Astrocyte of the spinal cord (primary cell): Measurements from ENCODE around the gene DNAH17.

Experiments used
- DNase-seq: peaks from one replicate; pipeline ENCODE4 v3.0.0; 2011; ENCODE audit warnings: low read depth, low spot score
- H3K4me3 ChIP-seq: 2 replicates; pipeline ENCODE4 v1.5.1; 2011; ENCODE audit warnings: low read depth, mild to moderate bottlenecking, low read length, moderate library complexity
- in situ Hi-C: cut with HindIII; loops from 2 replicates; pipeline ENCODE4 v1.10.0; 2017; ENCODE audit warnings: low sequenced_read_pairs
- TF ChIP-seq, protein P1 (sequence below): IDR thresholded peaks from 2 replicates; pipeline ENCODE4 v1.5.1; 2012; ENCODE audit warnings: low read depth, mild to moderate bottlenecking, low read length, inconsistent platforms

The DNAH17 gene

DNA sequence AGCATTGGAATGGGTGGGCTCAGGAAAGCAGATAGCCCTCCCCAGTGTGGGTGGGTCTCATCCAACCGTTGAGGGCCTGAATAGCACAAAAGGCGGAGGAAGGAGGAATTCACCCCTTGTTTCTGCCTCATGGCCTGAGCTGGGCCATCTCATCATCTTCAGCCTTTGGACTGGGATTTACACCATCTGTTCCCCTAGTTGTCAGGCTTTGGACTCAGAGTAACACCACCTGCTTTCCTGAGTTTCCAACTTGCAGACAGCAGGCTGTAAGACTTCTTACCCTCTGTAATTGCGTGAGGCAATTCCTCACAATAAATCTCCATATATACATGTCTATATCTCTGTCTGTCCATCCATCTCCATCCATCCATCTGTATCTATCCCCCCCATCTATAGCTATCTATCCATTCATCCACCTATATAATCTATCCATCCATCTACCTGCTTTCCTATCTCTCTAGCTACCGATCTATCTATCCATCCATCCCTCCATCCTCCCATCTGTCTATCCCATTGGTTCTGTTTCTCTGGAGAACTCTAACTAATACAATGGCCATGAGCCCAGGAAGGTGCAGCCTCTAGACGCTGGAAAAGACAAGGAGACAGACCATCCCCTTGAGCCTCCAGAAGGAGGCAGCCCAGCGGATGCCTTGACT is 21.3 kb downstream of the DNAH17 start:
- H3K4me3 ChIP-seq, result no peak overlapping the region
- TF ChIP-seq, protein P1, sequence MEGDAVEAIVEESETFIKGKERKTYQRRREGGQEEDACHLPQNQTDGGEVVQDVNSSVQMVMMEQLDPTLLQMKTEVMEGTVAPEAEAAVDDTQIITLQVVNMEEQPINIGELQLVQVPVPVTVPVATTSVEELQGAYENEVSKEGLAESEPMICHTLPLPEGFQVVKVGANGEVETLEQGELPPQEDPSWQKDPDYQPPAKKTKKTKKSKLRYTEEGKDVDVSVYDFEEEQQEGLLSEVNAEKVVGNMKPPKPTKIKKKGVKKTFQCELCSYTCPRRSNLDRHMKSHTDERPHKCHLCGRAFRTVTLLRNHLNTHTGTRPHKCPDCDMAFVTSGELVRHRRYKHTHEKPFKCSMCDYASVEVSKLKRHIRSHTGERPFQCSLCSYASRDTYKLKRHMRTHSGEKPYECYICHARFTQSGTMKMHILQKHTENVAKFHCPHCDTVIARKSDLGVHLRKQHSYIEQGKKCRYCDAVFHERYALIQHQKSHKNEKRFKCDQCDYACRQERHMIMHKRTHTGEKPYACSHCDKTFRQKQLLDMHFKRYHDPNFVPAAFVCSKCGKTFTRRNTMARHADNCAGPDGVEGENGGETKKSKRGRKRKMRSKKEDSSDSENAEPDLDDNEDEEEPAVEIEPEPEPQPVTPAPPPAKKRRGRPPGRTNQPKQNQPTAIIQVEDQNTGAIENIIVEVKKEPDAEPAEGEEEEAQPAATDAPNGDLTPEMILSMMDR, result no peak
- no peak for DNase-seq
- in situ Hi-C loops, result no loop called here

GRCh38 chr17:78550464-78550863 is 26.7 kb downstream of the DNAH17 start:
- no peak overlapping the region for H3K4me3 ChIP-seq
- DNase-seq, result no peak
- TF ChIP-seq, protein P1, result no peak
- in situ Hi-C loops, result no loop called here

DNA sequence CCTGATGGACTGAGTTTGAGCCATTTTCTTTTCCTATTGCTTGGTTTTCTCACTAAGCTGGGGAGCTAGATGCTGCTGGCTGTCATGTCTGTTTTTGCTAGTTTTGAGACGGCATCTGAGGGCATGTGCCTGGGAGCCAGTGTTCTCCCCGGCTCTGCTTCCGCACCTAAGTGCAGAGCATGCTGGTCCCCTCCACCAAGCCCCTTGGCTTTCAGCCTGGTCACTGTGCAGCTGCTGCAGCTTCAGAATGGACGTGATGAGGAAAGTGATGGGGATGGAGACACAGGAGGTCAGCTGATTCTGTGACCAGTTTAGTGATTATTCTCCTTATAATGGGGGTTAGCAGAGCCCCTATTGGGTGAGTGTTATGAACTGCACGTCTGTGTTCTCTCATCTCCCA is 28.5 kb downstream of the DNAH17 start:
- TF ChIP-seq, protein P1, result no peak
- H3K4me3 ChIP-seq, result no peak overlapping the region
- no peak for DNase-seq
- in situ Hi-C loops, result no loop called here

GRCh38 chr17:78547035-78547434 is 30.2 kb downstream of the DNAH17 start:
- in situ Hi-C loops, result no loop called here

DNA sequence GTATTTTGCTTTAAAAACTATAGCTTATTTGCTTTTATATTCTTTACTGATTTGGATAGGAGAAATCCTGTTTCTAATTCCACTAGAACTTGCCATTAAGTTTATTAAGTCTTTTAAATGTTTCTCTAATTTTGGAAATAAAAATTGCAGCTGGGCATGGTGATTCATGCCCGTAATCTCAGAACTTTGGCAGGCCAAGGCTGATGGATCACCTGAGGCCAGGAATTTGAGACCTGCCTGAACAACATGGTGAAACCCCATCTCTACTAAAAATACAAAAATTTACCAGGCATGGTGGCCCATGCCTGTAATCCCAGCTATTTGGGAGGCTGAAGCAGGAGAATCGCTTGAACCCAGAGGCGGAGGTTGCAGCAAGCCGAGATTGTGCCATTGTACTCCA is 30.7 kb downstream of the DNAH17 start:
- in situ Hi-C loops, result no loop called here
- no peak overlapping the region for H3K4me3 ChIP-seq
- TF ChIP-seq, protein P1, result no peak
- DNase-seq, result no peak

More at GRCh38 chr17:78547035-78547434, 30.2 kb downstream of the DNAH17 start:
- DNase-seq, result no peak
- H3K4me3 ChIP-seq, result no peak overlapping the region
- TF ChIP-seq, protein P1, result no peak

GRCh38 chr17:78544881-78545755 is 32.1 kb downstream of the DNAH17 start:
- TF ChIP-seq, protein P1, result no peak
- no peak overlapping the region for H3K4me3 ChIP-seq
- in situ Hi-C loops, result no loop called here
- DNase-seq, result no peak
